NCI-H446 (cell line): ENCODE measurements around the gene ANO6.
A peak's percentile ranks its signal among the peaks of the same experiment; 100 is the strongest.

Source experiments
- DNase-seq, 2 experiments: peaks; one replicate each; lab custom pipeline; 2025; lab: John Stamatoyannopoulos, UW

Gene ANO6

GRCh38 chr12:45458238-45458637, 242.3 kb downstream of the ANO6 start:
- peak; percentile 49 to 73 for DNase-seq

- no peak for DNase-seq
These were observed 243.2 kb downstream of the ANO6 start for GRCh38 chr12:45458854-45459807.

- no peak for DNase-seq
These were observed 246.6 kb downstream of the ANO6 start for GRCh38 chr12:45462506-45462905.

DNA sequence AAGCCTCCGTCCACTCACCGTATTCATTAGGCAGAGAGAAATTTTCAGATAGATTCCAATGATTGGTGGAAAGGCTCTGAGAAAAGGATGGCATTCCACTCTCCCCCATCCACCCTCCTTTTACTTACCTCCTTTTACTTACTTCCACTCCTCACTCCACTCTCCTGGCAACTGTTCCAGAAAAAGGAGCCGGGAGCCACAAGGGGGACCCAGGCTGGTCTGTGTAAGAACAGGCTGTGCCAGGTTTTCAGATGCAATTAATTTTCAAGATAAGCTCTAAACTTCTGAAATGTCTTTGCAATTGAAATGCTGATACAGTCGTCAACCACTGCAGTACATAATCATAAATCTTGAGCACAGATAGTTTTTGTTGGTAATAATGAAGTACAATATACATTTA, 248.8 kb downstream of the ANO6 start:
- peak; percentile 3 to 17 for DNase-seq

GRCh38 chr12:45468751-45469615, 253.1 kb downstream of the ANO6 start:
- no peak for DNase-seq

GRCh38 chr12:45469902-45470301, 254.0 kb downstream of the ANO6 start:
- no peak for DNase-seq

GRCh38 chr12:45473636-45474035, 257.7 kb downstream of the ANO6 start:
- no peak for DNase-seq

- no peak for DNase-seq
These were observed 259.7 kb downstream of the ANO6 start for GRCh38 chr12:45475594-45475993.

DNA sequence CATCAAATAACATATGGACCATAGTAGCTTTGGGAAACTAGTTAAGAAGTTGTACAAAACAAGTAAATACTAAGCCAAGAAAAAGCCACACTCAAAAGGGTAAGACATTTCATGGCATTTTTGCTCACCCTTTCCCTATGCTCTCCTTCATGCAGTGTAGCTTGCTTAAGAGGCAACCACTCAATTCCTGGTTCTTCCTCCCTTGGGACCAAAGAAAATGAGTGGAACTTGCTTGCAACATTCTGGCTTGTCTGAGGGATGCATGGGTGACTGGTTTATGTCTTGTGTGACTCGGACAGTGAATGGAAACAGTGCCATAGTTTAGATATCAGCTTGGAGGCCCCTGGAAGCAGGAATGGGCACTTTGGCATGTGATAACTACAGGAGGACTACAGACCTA, 261.6 kb downstream of the ANO6 start:
- DNase-seq = no peak

GRCh38 chr12:45478931-45479330, 263.0 kb downstream of the ANO6 start:
- no peak for DNase-seq

DNA sequence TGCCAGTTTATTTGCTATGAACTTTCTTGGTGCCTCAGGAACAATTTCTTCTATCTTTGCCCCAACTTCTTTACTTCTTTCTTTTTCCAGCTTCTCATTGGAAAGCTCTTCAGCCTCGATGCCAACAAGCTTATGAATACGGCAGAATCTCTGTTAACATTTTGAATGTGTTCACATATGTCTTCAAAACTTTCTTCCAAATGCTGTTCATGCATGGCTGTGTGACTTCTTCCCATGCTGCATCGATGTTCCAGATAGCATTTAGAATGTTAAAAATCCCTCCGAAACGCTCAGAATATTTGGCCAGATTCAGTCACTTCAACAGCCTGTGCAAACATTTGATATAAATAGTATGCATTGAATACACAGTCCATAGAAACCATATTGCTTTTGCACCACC, 265.9 kb downstream of the ANO6 start:
- no peak for DNase-seq

DNA sequence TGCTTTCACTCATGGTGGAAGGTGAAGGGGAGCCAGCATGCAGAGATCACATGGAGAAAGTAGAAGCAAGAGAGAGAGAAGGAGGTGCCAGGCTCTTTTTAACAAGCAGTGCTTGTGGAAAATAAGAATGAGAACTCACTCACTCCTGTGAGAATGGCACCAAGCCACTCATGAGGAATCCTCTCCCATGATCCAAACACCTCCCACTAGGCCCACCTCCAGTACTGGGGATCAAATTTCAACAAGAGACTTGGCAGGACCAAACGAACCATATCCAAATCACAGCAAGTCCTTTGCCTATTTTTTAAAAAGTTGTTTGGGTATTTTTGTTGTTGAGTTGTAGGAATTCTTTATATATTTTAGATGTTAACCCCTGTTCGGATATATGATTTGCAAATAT, 267.7 kb downstream of the ANO6 start:
- DNase-seq = peak in 1 of 2 experiments; percentile 40
